ENCODE data around the gene PACRGL.

GRCh38 chr4:20724915-20725314 is 24.7 kb downstream of the PACRGL start:
- TF ChIP-seq FOXK2 (IDR thresholded peaks at IDR 0.05), result no peak
- TF ChIP-seq SUZ12 (IDR thresholded peaks at IDR 0.05), result no peak
- TF ChIP-seq SP1 (IDR thresholded peaks at IDR 0.05), result no peak
- no peak for TF ChIP-seq ZNF384 (IDR thresholded peaks at IDR 0.05)
- no peak for TF ChIP-seq ARNT (IDR thresholded peaks at IDR 0.05)
- TF ChIP-seq PKNOX1 (IDR thresholded peaks at IDR 0.05), result no peak

Measured in HEK293T (cell line).